ENCODE results near the gene OSBPL7. TPM values are rescaled to one million over a fixed set of nuclear protein-coding genes. Genes with fewer than 3 reads are reported as not detected.

Gene OSBPL7
- total RNA-seq, 2 experiments from 2014 or later: 50.8 to 50.9 TPM

GRCh38 chr17:47806026-47806912 is 15.3 kb downstream of the OSBPL7 start:
- DNase-seq (no peak), ATAC-seq (ENCODE audit: low read depth) (no peak)
- H3K4me3 Mint-ChIP-seq: no peak overlapping the region
- H3K9me3 Mint-ChIP-seq: no peaks in the 10 kb centered on the region
- H3K27ac Mint-ChIP-seq: no peak overlapping the region
- no peaks in the 10 kb centered on the region for H3K4me1 Mint-ChIP-seq
- POLR2A ChIA-PET: interaction anchor here (1.3 kb wide), 1 partner anchor 15 kb away, joined by 4 read pairs; the partner anchor contains the start of gene OSBPL7
- H3K36me3 Mint-ChIP-seq: peaks cover 13% of the 10 kb centered on the region
- peaks cover 2% of the 10 kb centered on the region for H3K27me3 Mint-ChIP-seq

GRCh38 chr17:47804461-47804860 is 17.1 kb downstream of the OSBPL7 start:
- H3K9me3 Mint-ChIP-seq: no peaks in the 10 kb centered on the region
- DNase-seq (no peak), ATAC-seq (ENCODE audit: low read depth) (no peak)
- H3K36me3 Mint-ChIP-seq: peaks cover 9% of the 10 kb centered on the region
- POLR2A ChIA-PET: interaction anchor here (1.1 kb wide), 1 partner anchor 30 kb away, joined by 3 read pairs; no protein-coding TSS in a partner anchor
- H3K4me3 Mint-ChIP-seq: no peak overlapping the region
- H3K27me3 Mint-ChIP-seq: peaks cover 5% of the 10 kb centered on the region
- no peaks in the 10 kb centered on the region for H3K4me1 Mint-ChIP-seq
- no peak overlapping the region for H3K27ac Mint-ChIP-seq

- no peak overlapping the region for H3K27ac Mint-ChIP-seq
- POLR2A ChIA-PET: no interaction called here
Observed at GRCh38 chr17:47803751-47804150, 17.8 kb downstream of the OSBPL7 start.

GRCh38 chr17:47803201-47803600 is 18.4 kb downstream of the OSBPL7 start:
- H3K27ac Mint-ChIP-seq: no peak overlapping the region
- no peaks in the 10 kb centered on the region for H3K9me3 Mint-ChIP-seq
- POLR2A ChIA-PET: no interaction called here

More at GRCh38 chr17:47803751-47804150, 17.8 kb downstream of the OSBPL7 start:
- no peaks in the 10 kb centered on the region for H3K4me1 Mint-ChIP-seq
- H3K27me3 Mint-ChIP-seq: peaks cover 5% of the 10 kb centered on the region
- ATAC-seq (ENCODE audit: low read depth): no peak
- no peaks in the 10 kb centered on the region for H3K9me3 Mint-ChIP-seq
- H3K36me3 Mint-ChIP-seq: peaks cover 9% of the 10 kb centered on the region
- DNase-seq: no peak
- H3K4me3 Mint-ChIP-seq: no peak overlapping the region

GRCh38 chr17:47802341-47803022 is 19.1 kb downstream of the OSBPL7 start:
- peak; percentile 90 for ATAC-seq (ENCODE audit: low read depth)
- DNase-seq: peak; percentile 60
- Mint-ChIP-seq H3K27ac (no peak overlapping the region), H3K27me3 (peaks cover 13% of the 10 kb centered on the region), H3K4me3 (no peak overlapping the region), H3K36me3 (peaks cover 5% of the 10 kb centered on the region), H3K9me3 (no peaks in the 10 kb centered on the region), H3K4me1 (no peaks in the 10 kb centered on the region)
- POLR2A ChIA-PET: interaction anchor here (0.6 kb wide), 1 partner anchor 11 kb away, joined by 3 read pairs; no protein-coding TSS in a partner anchor

More at GRCh38 chr17:47803201-47803600, 18.4 kb downstream of the OSBPL7 start:
- Mint-ChIP-seq H3K4me3 (no peak overlapping the region), H3K36me3 (peaks cover 9% of the 10 kb centered on the region), H3K4me1 (no peaks in the 10 kb centered on the region), H3K27me3 (peaks cover 8% of the 10 kb centered on the region)
- DNase-seq (no peak), ATAC-seq (ENCODE audit: low read depth) (no peak)

GRCh38 chr17:47801906-47802305 is 19.7 kb downstream of the OSBPL7 start:
- no peak for DNase-seq
- ATAC-seq (ENCODE audit: low read depth): no peak
- Mint-ChIP-seq H3K4me3 (no peak overlapping the region), H3K36me3 (peaks cover 3% of the 10 kb centered on the region), H3K27ac (no peak overlapping the region), H3K27me3 (peaks cover 15% of the 10 kb centered on the region), H3K4me1 (no peaks in the 10 kb centered on the region), H3K9me3 (no peaks in the 10 kb centered on the region)
- POLR2A ChIA-PET: interaction anchor here (0.6 kb wide), 1 partner anchor 11 kb away, joined by 3 read pairs; no protein-coding TSS in a partner anchor

GRCh38 chr17:47801176-47801765 is 20.3 kb downstream of the OSBPL7 start:
- Mint-ChIP-seq H3K4me1 (no peaks in the 10 kb centered on the region), H3K4me3 (no peak overlapping the region), H3K27me3 (peaks cover 15% of the 10 kb centered on the region), H3K9me3 (no peaks in the 10 kb centered on the region), H3K27ac (no peak overlapping the region), H3K36me3 (peaks cover 2% of the 10 kb centered on the region)
- DNase-seq (no peak), ATAC-seq (ENCODE audit: low read depth) (no peak)
- POLR2A ChIA-PET: no interaction called here

- H3K27ac Mint-ChIP-seq: no peak overlapping the region
- no peak overlapping the region for H3K4me3 Mint-ChIP-seq
- POLR2A ChIA-PET: no interaction called here
- H3K36me3 Mint-ChIP-seq: peaks cover 2% of the 10 kb centered on the region
- H3K9me3 Mint-ChIP-seq: no peaks in the 10 kb centered on the region
- ATAC-seq (ENCODE audit: low read depth) (no peak), DNase-seq (no peak)
- no peaks in the 10 kb centered on the region for H3K4me1 Mint-ChIP-seq
- H3K27me3 Mint-ChIP-seq: peaks cover 17% of the 10 kb centered on the region
Observed at GRCh38 chr17:47800686-47801085, 20.9 kb downstream of the OSBPL7 start.

- Mint-ChIP-seq H3K27me3 (peaks cover 37% of the 10 kb centered on the region), H3K36me3 (no peaks in the 10 kb centered on the region), H3K4me1 (no peaks in the 10 kb centered on the region), H3K4me3 (no peak overlapping the region), H3K9me3 (no peaks in the 10 kb centered on the region), H3K27ac (no peak overlapping the region)
- DNase-seq (no peak), ATAC-seq (ENCODE audit: low read depth) (no peak)
- POLR2A ChIA-PET: no interaction called here
Observed at GRCh38 chr17:47797797-47798196, 23.8 kb downstream of the OSBPL7 start.

- H3K4me1 Mint-ChIP-seq: peaks cover 4% of the 10 kb centered on the region
- H3K27me3 Mint-ChIP-seq: peaks cover 72% of the 10 kb centered on the region
- H3K9me3 Mint-ChIP-seq: no peaks in the 10 kb centered on the region
- POLR2A ChIA-PET: no interaction called here
- H3K27ac Mint-ChIP-seq: no peak overlapping the region
- H3K4me3 Mint-ChIP-seq: no peak overlapping the region
- H3K36me3 Mint-ChIP-seq: no peaks in the 10 kb centered on the region
- DNase-seq (no peak), ATAC-seq (ENCODE audit: low read depth) (no peak)
Observed at GRCh38 chr17:47792979-47793378, 28.6 kb downstream of the OSBPL7 start.

- ATAC-seq (ENCODE audit: low read depth): no peak
- Mint-ChIP-seq H3K27me3 (peaks cover 71% of the 10 kb centered on the region), H3K27ac (no peak overlapping the region)
Observed at GRCh38 chr17:47792457-47792856, 29.1 kb downstream of the OSBPL7 start.

GRCh38 chr17:47791025-47791424 is 30.6 kb downstream of the OSBPL7 start:
- H3K4me1 Mint-ChIP-seq: peaks cover 4% of the 10 kb centered on the region
- H3K9me3 Mint-ChIP-seq: no peaks in the 10 kb centered on the region
- H3K27me3 Mint-ChIP-seq: peaks cover 76% of the 10 kb centered on the region
- ATAC-seq (ENCODE audit: low read depth): no peak
- POLR2A ChIA-PET: interaction anchor here (0.7 kb wide), 1 partner anchor 11 kb away, joined by 3 read pairs; no protein-coding TSS in a partner anchor
- no peak overlapping the region for H3K27ac Mint-ChIP-seq
- H3K36me3 Mint-ChIP-seq: no peaks in the 10 kb centered on the region
- DNase-seq: no peak
- no peak overlapping the region for H3K4me3 Mint-ChIP-seq

More at GRCh38 chr17:47792457-47792856, 29.1 kb downstream of the OSBPL7 start:
- Mint-ChIP-seq H3K36me3 (no peaks in the 10 kb centered on the region), H3K9me3 (no peaks in the 10 kb centered on the region), H3K4me3 (no peak overlapping the region), H3K4me1 (peaks cover 4% of the 10 kb centered on the region)
- POLR2A ChIA-PET: no interaction called here
- no peak for DNase-seq
